ENCODE measurements around the gene NXPE3.

DNA sequence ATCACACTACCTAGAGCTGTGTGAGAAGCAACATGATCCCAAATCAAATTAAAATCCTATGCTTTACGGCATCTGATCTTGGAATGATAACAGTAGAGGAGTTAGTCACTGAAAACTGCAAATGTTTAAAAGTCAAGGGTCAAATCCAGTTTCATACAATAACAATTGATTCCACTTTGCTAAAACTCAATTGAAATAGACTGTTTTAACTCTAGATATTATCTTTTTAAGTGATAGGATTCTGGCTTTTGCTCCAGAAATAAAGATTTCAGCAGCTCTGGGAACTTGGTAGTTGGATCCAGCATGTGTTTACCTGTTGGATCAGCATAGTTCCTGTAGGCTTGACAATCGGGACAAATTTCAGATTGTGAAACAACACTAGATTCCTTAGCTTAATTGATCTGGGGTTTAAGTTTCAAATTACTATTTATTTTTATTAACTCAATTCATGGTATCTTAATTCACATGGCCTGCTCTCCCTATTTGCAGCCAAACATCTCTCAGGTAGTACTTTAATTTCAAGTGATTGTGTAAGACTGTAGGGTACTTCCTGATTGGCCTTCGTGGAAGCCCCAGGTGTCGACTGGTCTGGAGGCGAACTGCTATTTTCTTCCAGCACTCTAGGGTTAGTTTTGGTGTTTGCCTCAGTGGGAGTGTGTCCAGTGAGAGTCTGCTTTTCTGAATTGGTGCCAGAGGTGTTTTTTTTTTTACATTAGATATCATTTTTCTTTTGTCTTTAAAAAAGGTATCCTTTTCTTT is 86.9 kb downstream of the NXPE3 start:
- TF ChIP-seq CTCF (conservative IDR thresholded peaks at IDR 0.05; ENCODE audit: low read length) = 0 out of 2 replicates have a peak, but pooled peaks have one; percentile 18
- TF ChIP-seq EZH2phosphoT487 (IDR thresholded peaks at IDR 0.05; ENCODE audit: borderline replicate concordance, low read depth, low read length) = no peak
